CD14-positive monocyte (primary cell): ENCODE results near the gene EIF3B. TPM values are rescaled to one million over a fixed set of nuclear protein-coding genes. Genes with fewer than 3 reads are reported as not detected.
"Not testable (repeated sequence)": the region's sequence is repeated elsewhere in the genome, so short reads cannot be mapped to it uniquely, and the experiment has no call there.

Source experiments
- DNase-seq, 3 donors: peaks; one replicate each; pipeline ENCODE4 v3.0.0-alpha.2; 2011 to 2022
- H2AFZ ChIP-seq: 2 replicates; pipeline ENCODE4 v1.6.0; 2012; ENCODE audit warnings: mild to moderate bottlenecking, low read depth, low read length, inconsistent platforms; ENCODE audit not compliant: insufficient read depth, poor library complexity, severe bottlenecking
- H3K27ac ChIP-seq, 2 donors: 1 replicate in 1 of 2; 2 replicates in 1 of 2; pipeline ENCODE4 v1.5.1; 2012 to 2013; ENCODE audit warnings: low read length in 2 of 2, control low read depth in 1 of 2, inconsistent platforms in 1 of 2, low read depth in 1 of 2, mild to moderate bottlenecking in 1 of 2
- H3K27me3 ChIP-seq, 2 donors: one replicate each; pipeline versions ENCODE4 v1.6.0 to v1.6.1; 2011 to 2013; ENCODE audit warnings: low read length in 2 of 2; ENCODE audit not compliant: control insufficient read depth in 2 of 2, insufficient read depth in 2 of 2
- H3K36me3 ChIP-seq, 2 donors: replicated peaks in 1 of 2; 1 replicate in 1 of 2; 2 replicates in 1 of 2; pipeline versions ENCODE4 v1.5.1 to v1.6.1; 2012 to 2013; ENCODE audit warnings: low read length in 2 of 2, control low read depth in 1 of 2, inconsistent platforms in 1 of 2, mild to moderate bottlenecking in 1 of 2; ENCODE audit not compliant: insufficient read depth in 2 of 2, control insufficient read depth in 1 of 2
- H3K4me1 ChIP-seq, 2 donors: 1 replicate in 1 of 2; 2 replicates in 1 of 2; pipeline versions ENCODE4 v1.5.1 to v1.6.1; 2012 to 2013; ENCODE audit warnings: low read length in 2 of 2, control low read depth in 1 of 2, inconsistent platforms in 1 of 2, mild to moderate bottlenecking in 1 of 2, moderate library complexity in 1 of 2; ENCODE audit not compliant: insufficient read depth in 2 of 2, control insufficient read depth in 1 of 2
- H3K4me2 ChIP-seq: replicated peaks from 2 replicates; pipeline ENCODE3; 2012; ENCODE audit warnings: low read length, moderate library complexity, mild to moderate bottlenecking; ENCODE audit not compliant: poor library complexity, severe bottlenecking; ENCODE audit errors: extremely low read depth
- H3K4me3 ChIP-seq, 3 experiments: fragments of 200-600 bp in 1 of 3; sonication (generic) in 1 of 3; replicated peaks in 1 of 3; 1 replicate in 2 of 3; 2 replicates in 1 of 3; pipeline ENCODE4 v1.5.1; 2011 to 2013; ENCODE audit warnings: low read length in 3 of 3, mild to moderate bottlenecking in 3 of 3, control low read depth in 2 of 3, low read depth in 2 of 3, inconsistent platforms in 1 of 3, moderate library complexity in 1 of 3
- H3K79me2 ChIP-seq: 2 replicates; pipeline ENCODE4 v1.6.0; 2012; ENCODE audit warnings: mild to moderate bottlenecking, control low read depth, inconsistent platforms, low read length, moderate library complexity; ENCODE audit not compliant: insufficient read depth
- H3K9ac ChIP-seq: 2 replicates; pipeline ENCODE4 v1.6.0; 2017; ENCODE audit warnings: low read length, mild to moderate bottlenecking; ENCODE audit not compliant: insufficient read depth, poor library complexity, severe bottlenecking
- H3K9me3 ChIP-seq, 2 donors: replicated peaks in 1 of 2; 1 replicate in 1 of 2; 2 replicates in 1 of 2; pipeline versions ENCODE4 v1.5.1 to v1.6.1; 2012 to 2013; ENCODE audit warnings: low read length in 2 of 2, control low read depth in 1 of 2; ENCODE audit not compliant: control insufficient read depth in 1 of 2, insufficient read depth in 1 of 2
- H4K20me1 ChIP-seq: 2 replicates; pipeline ENCODE4 v1.6.0; 2012; ENCODE audit warnings: mild to moderate bottlenecking, low read length, control low read depth, moderate library complexity; ENCODE audit not compliant: insufficient read depth
- H3K27ac Mint-ChIP-seq, 7 donors: one replicate each; pipeline ENCODE4 v1.8.0; 2020; ENCODE audit warnings: mild to moderate bottlenecking in 7 of 7, mixed read lengths in 7 of 7, moderate library complexity in 6 of 7, inconsistent platforms in 2 of 7
- H3K27me3 Mint-ChIP-seq, 3 donors: one replicate each; pipeline ENCODE4 v1.8.0; 2021 to 2022; ENCODE audit warnings: low read depth in 3 of 3, mild to moderate bottlenecking in 3 of 3, mixed read lengths in 3 of 3, moderate library complexity in 3 of 3, inconsistent platforms in 1 of 3
- H3K36me3 Mint-ChIP-seq, 2 donors: one replicate each; pipeline ENCODE4 v1.8.0; 2020; ENCODE audit warnings: mixed read lengths in 2 of 2, inconsistent platforms in 1 of 2, mild to moderate bottlenecking in 1 of 2
- H3K4me1 Mint-ChIP-seq: one replicate; pipeline ENCODE4 v1.8.0; 2020; ENCODE audit warnings: mild to moderate bottlenecking, mixed read lengths
- H3K4me3 Mint-ChIP-seq, 2 donors: one replicate each; pipeline ENCODE4 v1.8.0; 2020; ENCODE audit warnings: mild to moderate bottlenecking in 2 of 2, mixed read lengths in 2 of 2, moderate library complexity in 1 of 2
- H3K9me3 Mint-ChIP-seq, 7 donors: one replicate each; pipeline ENCODE4 v1.8.0; 2020 to 2022; ENCODE audit warnings: mixed read lengths in 7 of 7, mild to moderate bottlenecking in 6 of 7, moderate library complexity in 6 of 7, inconsistent platforms in 2 of 7
- CTCF ChIP-seq: fragments of 200-600 bp; IDR thresholded peaks from one replicate; pipeline ENCODE4 v1.8.0; 2022; ENCODE audit warnings: antibody characterized with exemption, mild to moderate bottlenecking
- WGBS: methylation state at CpG from one replicate; pipeline ENCODE4 v1.1.5; 2013; ENCODE audit warnings: missing lambda C conversion rate; ENCODE audit not compliant: insufficient coverage; 5-methylcytosine and 5-hydroxymethylcytosine counted together
- intact Hi-C, 2 donors: fragments of 100-400 bp; cut with micrococcal nuclease; formaldehyde crosslinking; loops; one replicate each; pipeline versions ENCODE4 v1.15.0 to v1.15.1; 2023
- polyA plus RNA-seq, 3 donors: library from polyadenylated mRNA; depleted of rRNA in 1 of 3; unstranded in 2 of 3; stranded (reverse) in 1 of 3; fragments of 300-500 nt in 2 of 3; fragments of >200 nt in 1 of 3; fragmentation: Illumina TruSeq in 2 of 3; gene quantifications; 1 replicate in 2 of 3; 2 replicates in 1 of 3; pipeline ENCODE4 v1.2.3, GENCODE V29; 2012 to 2021

EIF3B gene
- polyA plus RNA-seq, 3 donors: 46.0 to 89.1 (median 69.2) TPM

- Histone ChIP-seq H2AFZ (no peak overlapping the region), H3K4me1 (no peaks in the 10 kb centered on the region), H3K36me3 (peaks cover 92 to 97% of the 10 kb centered on the region in 2 donors), H3K4me3 (no peak overlapping the region), H3K27me3 (no peaks in the 10 kb centered on the region), H3K4me2 (no peak overlapping the region), H3K9ac (no peak overlapping the region), H4K20me1 (peaks cover 65% of the 10 kb centered on the region), H3K79me2 (peaks cover 33% of the 10 kb centered on the region), H3K27ac (no peak overlapping the region), H3K9me3 (no peaks in the 10 kb centered on the region)
- H3K36me3 Mint-ChIP-seq: peaks cover 88 to 99% of the 10 kb centered on the region in 2 donors
- TF ChIP-seq CTCF: no peak
- H3K27ac Mint-ChIP-seq: peak overlapping the region in 1 of 7 donors; percentile 39
- peaks cover 0 to 8% (median 0%) of the 10 kb centered on the region in 7 donors for H3K9me3 Mint-ChIP-seq
- H3K4me3 Mint-ChIP-seq: no peak overlapping the region
- no peaks in the 10 kb centered on the region for H3K4me1 Mint-ChIP-seq
- 92% methylated on average over 23 of the region's 26 CpGs for WGBS
- intact Hi-C loops: no loop called here
- no peak for DNase-seq
- peaks cover 0 to 6% (median 0%) of the 10 kb centered on the region in 3 donors for H3K27me3 Mint-ChIP-seq
These were observed 20.5 kb downstream of the EIF3B start for GRCh38 chr7:2374830-2375728.

- H3K4me1 Mint-ChIP-seq: no peaks in the 10 kb centered on the region
- Histone ChIP-seq H3K27me3 (no peaks in the 10 kb centered on the region), H4K20me1 (peaks cover 59% of the 10 kb centered on the region), H3K9me3 (no peaks in the 10 kb centered on the region), H3K4me3 (no peak overlapping the region), H3K9ac (no peak overlapping the region), H3K79me2 (peaks cover 33% of the 10 kb centered on the region), H3K27ac (no peak overlapping the region), H3K36me3 (peaks cover 93 to 97% of the 10 kb centered on the region in 2 donors), H3K4me2 (no peak overlapping the region), H3K4me1 (no peaks in the 10 kb centered on the region), H2AFZ (no peak overlapping the region)
- intact Hi-C loops: no loop called here
- no peak for TF ChIP-seq CTCF
- DNase-seq: no peak
- H3K9me3 Mint-ChIP-seq: peaks cover 0 to 8% (median 0%) of the 10 kb centered on the region in 7 donors
- H3K27ac Mint-ChIP-seq: peak overlapping the region in 2 of 7 donors; percentile 3 to 21
- H3K27me3 Mint-ChIP-seq: peaks cover 0 to 6% (median 0%) of the 10 kb centered on the region in 3 donors
- no peak overlapping the region for H3K4me3 Mint-ChIP-seq
- H3K36me3 Mint-ChIP-seq: peaks cover 91 to 99% of the 10 kb centered on the region in 2 donors
- WGBS: 96% methylated on average over 22 of the region's 27 CpGs
These were observed 21.9 kb downstream of the EIF3B start for GRCh38 chr7:2376351-2377154.

GRCh38 chr7:2377492-2377891 is 22.9 kb downstream of the EIF3B start:
- H3K9me3 Mint-ChIP-seq, H3K4me3 Mint-ChIP-seq, H3K27me3 Mint-ChIP-seq, H3K4me2 ChIP-seq, H3K9me3 ChIP-seq, H3K9ac ChIP-seq, H3K4me1 ChIP-seq, H3K4me3 ChIP-seq, H3K4me1 Mint-ChIP-seq, H3K27ac ChIP-seq, DNase-seq, H3K27me3 ChIP-seq, intact Hi-C loops, H2AFZ ChIP-seq: not testable (repeated sequence)
- H3K36me3 ChIP-seq: peaks cover 93 to 94% of the 10 kb centered on the region in 2 donors
- H3K79me2 ChIP-seq: peaks cover 28% of the 10 kb centered on the region
- no CpG with 5 or more reads among the region's 18 CpGs for WGBS
- peaks cover 62% of the 10 kb centered on the region for H4K20me1 ChIP-seq
- Mint-ChIP-seq H3K27ac (peak overlapping the region in 1 of 7 donors; percentile 7), H3K36me3 (peaks cover 88 to 99% of the 10 kb centered on the region in 2 donors)
